Stimulated activated CD4-positive, alpha-beta T cell treated with anti-CD3 and anti-CD28 coated beads, Interleukin-12 subunit alpha, Interleukin-12 subunit beta, amount 100 ng/mL, for 48 hours (primary cell): Measurements from ENCODE around the gene CXorf38.

ENCODE experiments used
- DNase-seq, 3 donors: peaks; one replicate each; pipeline ENCODE4 v3.0.0-alpha.2; 2020; ENCODE audit warnings: low read depth in 2 of 3, low spot score in 1 of 3

Gene CXorf38

DNA sequence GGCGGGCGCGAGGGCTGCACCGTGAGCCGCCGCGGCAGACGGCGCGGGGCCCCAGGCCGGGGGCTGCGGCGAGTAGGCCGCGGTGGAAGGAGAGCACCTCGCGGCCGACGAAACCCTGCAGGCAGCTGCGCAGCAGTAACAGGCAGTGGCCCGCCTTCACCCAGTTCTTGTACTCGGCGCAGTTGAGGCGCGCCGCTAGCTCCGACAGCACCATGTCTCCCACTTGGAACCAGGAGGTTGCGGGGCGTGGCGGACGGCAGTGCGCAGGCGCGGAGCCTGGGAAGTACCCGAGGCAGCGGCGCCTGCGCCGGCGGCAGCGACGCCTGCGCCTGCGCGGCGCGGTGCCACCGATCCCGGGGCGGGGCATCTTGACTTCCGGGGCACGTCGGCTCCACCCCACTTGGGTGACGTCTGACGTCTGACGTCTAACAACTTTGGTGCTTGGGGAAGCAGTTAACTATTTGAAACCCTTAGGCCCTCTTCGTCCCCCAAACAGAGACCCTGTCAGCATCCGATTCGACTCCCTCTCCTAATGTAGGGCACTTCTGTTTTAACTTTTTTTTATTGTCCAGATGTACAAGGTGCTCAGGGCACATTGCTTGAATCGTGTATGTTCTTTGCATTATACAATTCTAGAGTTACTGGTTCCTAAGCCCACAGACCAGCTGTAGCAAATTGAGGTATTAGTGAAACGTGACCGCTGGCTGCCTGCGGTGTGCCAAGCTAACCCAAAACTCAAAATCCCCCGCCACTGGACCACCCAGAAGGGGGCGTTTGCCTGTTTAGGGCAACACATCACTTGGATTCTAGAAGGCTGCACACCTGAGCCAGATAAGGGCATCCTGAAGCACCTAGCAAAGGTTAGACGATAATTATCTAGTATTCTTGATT, at the start of gene CXorf38:
TSS of gene CXorf38 (minus strand) at position 255 of the 891 bp plus-strand sequence. CDS start at position 214, 41 bp downstream.
- DNase-seq = peak; percentile 84 to 96 (median 86)

GRCh38 chrX:40694802-40695201, 47.4 kb upstream of the CXorf38 start:
- DNase-seq = no peak

- DNase-seq = no peak
Measured at GRCh38 chrX:40688929-40689328, 41.6 kb upstream of the CXorf38 start.

- DNase-seq = no peak
Measured at GRCh38 chrX:40687169-40687568, 39.8 kb upstream of the CXorf38 start.

DNA sequence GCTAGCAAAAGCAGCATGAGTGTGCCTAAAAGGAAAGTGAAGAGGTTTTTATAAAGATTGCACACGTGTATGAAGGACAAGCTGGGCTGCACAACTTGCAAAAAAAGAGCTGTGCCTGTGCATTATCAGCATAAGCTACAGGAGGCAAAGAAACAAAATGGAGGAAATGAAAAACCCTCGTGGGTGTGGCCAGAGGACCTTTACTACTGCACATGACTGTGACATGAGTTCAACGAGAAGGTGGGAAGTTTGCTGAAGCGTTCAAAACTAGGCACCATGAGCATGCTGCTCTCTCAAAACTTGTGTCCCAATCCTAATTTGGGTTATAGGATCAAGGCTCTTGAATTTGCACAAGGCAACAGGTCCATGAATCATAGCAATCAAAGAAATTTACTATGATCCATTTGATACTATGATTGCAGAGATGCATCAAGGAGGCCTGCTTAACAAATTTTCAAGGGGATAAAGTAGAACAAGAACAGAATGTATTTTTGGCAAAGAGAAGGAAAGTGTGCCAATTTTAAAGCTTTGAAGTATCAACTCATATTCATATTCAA, 38.1 kb upstream of the CXorf38 start:
- no peak for DNase-seq

DNA sequence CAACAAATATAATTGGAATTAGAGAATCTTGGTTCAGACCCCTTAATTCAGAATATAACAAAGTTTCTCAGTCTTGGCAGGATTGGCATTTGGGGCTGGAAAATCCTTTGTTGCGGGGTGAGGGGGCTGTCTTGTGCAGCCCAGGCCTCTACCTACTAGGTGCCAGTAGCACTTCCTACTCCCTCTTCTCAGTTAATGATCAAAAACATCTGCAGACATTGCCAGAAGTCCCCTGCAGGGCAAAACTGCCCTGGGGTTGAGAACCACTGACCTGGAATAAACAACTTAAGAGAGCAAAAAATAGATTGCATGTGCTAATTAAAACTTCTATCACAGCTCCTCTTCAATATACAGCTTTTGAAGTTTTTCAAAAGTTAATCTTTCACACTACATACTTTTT, 36.7 kb upstream of the CXorf38 start:
- DNase-seq = no peak

DNA sequence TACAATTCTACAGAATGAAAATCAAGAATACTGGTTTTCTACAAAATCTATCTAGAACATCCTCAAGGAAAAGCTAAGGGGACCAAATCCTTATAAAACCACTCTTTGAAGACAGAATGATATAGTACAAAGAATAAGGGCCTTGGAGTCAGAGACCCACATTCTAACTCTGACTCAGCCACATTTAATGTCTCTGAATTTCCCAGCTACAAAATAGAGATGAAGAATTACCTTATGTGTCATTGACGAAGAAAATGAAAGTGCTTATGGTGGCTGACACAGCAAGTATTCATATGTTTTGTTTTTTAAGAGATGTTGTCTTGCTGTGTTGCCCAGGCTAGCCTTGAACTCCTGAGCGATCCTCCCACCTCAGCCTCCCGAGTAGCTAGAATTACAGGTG, 35.9 kb upstream of the CXorf38 start:
- DNase-seq = no peak

DNA sequence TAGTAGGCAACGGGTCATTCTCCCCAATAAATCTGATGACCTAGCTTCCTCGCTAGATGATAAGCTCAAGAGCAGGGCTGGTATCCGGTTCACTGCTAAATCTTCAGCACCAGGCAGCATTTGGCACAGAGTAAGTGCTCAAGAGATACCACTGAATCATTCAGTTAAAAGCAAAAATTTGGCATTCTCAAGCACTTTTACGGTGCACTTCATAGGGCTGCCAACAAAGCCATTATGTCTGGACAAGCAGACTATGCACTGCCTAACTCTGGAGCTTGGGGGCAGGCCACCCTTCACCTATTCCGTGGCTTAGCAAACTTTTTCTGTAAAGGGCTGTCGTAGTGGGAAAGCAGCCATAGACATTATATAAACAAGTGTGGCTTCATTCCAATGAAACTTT, 23.8 kb upstream of the CXorf38 start:
- no peak for DNase-seq

DNA sequence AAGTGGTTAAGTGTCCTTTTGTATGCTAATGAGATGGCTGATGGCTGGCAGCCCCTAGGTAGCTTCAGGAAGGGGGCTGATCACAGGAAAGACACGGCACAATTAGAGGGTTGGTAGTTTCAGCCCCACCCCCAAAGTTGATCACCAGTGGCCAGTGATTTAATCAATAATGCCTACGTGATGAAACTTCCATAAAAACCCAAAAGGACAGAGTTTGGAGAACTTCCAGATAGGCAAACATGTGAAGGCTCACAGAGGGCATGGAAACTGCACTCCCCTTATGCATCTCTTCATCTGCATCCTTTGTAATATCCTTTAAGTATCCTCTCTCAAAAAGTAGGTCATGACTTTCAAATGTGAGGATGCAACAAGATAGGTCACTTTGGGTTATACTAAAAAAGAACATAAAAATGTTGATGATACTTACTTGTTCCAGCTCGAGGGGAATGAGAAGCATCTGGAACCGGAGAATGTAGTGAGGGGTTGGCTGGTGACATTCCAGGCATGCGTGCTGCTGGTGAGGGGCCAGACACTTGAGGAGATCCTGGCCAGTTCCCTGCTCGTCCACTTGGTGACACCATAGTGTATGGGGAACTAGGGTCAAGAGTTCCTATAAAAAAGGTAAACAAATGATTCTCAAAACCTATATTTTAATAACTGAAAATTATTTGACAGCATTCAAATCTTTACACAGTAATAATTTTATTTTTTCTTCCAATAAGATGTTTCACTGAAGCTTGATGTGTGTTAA, 16.7 kb upstream of the CXorf38 start:
- DNase-seq = no peak

DNA sequence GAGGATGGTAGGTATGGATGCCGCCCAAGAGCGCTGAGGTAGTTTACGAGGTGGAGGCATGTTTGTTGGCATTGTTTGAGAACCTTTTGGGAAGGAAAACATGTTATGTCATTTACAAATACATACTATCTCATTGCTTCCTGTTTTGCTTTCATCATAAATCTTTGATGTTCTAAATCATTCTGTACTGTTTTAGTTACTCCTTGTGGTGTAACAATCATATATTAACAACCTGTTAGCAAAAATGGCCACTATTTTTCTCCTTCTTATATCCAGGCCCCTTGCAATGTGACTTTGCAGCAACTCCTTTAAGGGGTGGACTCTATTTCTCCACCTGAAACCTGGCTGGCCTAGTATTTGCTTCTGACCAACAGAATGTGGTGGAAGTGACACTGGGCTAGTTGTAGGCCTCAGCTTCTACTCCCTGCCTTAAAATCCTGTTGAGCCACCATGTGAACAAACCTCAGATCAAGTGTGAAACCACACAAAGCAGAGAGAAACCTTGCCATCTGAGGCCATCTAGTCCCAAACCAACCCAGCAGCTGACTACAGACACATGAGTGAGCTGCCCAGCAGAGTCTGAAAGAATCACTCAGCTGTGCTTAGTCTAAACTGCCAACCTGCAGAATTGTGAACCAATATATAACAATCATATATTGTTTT, 15.8 kb upstream of the CXorf38 start:
- no peak for DNase-seq

DNA sequence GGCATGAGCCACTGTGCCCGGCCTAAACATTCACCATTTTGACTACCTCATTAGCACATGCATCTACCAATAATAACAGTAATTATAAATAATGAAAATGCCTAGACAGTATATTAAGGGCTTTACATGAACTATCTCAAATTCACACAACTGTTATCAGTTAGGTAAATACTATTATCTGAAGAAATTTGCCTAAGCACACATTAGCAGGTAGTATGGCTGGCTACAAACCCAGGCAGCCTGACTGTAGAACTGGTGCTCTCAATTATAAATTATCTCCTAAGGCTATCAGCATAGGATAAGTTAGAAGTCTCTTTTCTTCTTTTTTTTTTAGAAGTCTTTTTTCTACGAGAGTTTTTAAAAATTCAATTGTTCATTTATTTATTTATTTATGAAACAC, 14.1 kb upstream of the CXorf38 start:
- DNase-seq = no peak

- no peak for DNase-seq
Measured at GRCh38 chrX:40660381-40660780, 13.0 kb upstream of the CXorf38 start.

DNA sequence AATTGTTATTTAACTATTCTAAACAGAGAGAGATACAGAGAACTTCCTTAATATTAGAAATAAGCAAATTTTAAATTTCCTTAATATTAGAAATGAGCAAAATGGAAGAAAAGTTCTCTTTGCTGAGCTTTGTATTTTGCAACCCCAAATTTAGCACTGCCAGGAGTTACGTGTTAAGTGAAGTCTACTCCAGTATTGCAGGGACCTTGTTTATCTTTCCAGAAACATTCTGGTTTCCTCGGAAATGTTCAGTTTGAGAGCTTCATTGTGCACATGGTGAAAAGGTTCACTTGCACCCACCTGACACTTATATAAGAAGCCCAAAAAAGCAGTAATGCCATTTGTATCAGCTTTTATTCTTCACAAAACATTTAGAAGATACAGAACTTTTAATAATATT, 6.2 kb upstream of the CXorf38 start:
- DNase-seq = no peak

- DNase-seq = no peak
Measured at GRCh38 chrX:40652664-40653063, 5.3 kb upstream of the CXorf38 start.

- peak; percentile 33 to 81 (median 36) for DNase-seq
Measured at GRCh38 chrX:40651620-40652223, 4.4 kb upstream of the CXorf38 start.

- DNase-seq = peak in 1 of 3 donors; percentile 14
Measured at GRCh38 chrX:40646489-40647306, 663 bp downstream of the CXorf38 start.

- DNase-seq = peak in 2 of 3 donors; percentile 11 to 30
Measured at GRCh38 chrX:40644821-40645358, 2.5 kb downstream of the CXorf38 start.

DNA sequence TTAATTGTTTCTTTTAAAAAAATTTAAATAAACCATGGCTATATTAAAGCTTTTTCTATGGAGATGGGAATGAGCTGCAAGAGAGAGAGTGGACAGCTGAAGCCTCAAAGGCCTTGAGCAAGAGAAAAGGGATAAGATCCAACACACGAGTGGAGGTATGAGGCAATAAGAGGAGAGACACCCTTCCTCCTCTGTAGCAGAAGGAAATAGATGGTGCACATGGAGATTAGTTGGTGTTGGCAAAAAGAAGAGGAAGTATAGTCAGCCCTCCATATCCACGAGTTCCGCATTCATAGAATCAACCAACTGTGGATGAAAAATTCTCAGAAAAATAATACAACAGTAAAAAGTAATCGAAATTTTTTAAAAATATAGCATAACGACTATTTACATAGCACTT, 3.2 kb downstream of the CXorf38 start:
- DNase-seq = no peak

DNA sequence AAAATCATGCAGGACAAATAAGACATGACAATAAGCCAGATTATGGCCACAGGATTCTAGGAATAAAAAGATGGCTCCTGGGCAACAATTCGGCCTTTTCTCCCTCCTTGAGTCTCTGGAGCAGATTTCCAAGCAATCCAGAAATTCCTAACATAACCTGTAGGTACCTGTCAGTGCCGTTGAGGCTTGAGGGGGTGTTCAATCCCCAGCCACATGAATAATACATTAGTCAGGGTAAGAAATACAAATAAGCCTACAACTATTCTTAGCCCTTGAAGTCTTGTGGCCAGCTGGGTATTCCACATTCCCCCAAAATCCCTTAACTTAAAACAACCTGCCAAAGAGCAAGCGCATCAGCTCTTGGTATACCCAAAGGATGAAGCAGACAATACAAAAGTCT, 9.7 kb downstream of the CXorf38 start:
- no peak for DNase-seq

DNA sequence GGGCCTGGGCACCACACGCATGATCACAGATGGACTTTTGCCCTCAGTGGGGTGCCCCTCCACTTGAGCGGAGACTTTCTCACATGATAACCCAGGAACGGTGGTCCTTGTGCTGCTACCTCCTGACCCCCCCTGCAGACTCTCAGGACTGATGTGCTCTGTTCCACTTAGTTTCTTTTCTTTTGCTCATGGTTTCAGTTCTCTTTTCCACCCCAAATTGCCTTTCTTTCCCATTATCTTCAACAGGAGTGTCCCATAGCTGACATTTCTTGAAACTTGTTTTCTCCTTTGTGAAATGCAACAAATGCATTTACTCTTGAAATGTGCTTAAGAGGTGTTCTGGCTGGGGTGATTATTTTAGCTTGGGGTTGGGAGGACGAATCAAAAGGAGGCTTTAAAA, 15.2 kb downstream of the CXorf38 start:
- no peak for DNase-seq
